GM18511 (cell line): Measurements from ENCODE around the gene RAPGEF3.
A peak's percentile ranks its signal among the peaks of the same experiment; 100 is the strongest.

Source experiments
- ATAC-seq: cut with Tn5 transposase; IDR thresholded peaks from one replicate; pipeline ENCODE4 v1.9.1; 2021; ENCODE audit warnings: mild to moderate bottlenecking, moderate library complexity; ENCODE audit not compliant: unreplicated experiment

Gene RAPGEF3

GRCh38 chr12:47762850-47763465 lies 4.3 kb upstream of the RAPGEF3 start:
- ATAC-seq = no peak

DNA sequence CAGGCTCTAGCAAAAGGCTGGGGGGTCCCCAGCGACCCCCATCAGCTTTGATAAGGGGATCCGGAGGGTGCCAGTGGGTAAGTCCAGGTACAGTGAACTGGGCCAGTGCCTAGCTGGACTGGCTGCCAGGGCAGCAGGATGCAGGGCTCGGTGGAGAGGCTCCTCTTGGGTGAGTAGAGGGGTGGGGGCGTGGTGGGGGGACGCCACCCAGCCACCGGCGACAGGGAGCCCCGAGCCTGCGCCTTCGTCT lies 171 bp downstream of the RAPGEF3 start:
- ATAC-seq = no peak

- no peak for ATAC-seq
Measured at GRCh38 chr12:47757840-47758583, 668 bp downstream of the RAPGEF3 start.

- ATAC-seq = no peak
Measured at GRCh38 chr12:47757364-47757839, 1.3 kb downstream of the RAPGEF3 start.

GRCh38 chr12:47755655-47756562 lies 2.8 kb downstream of the RAPGEF3 start:
- ATAC-seq = peak; percentile 67

DNA sequence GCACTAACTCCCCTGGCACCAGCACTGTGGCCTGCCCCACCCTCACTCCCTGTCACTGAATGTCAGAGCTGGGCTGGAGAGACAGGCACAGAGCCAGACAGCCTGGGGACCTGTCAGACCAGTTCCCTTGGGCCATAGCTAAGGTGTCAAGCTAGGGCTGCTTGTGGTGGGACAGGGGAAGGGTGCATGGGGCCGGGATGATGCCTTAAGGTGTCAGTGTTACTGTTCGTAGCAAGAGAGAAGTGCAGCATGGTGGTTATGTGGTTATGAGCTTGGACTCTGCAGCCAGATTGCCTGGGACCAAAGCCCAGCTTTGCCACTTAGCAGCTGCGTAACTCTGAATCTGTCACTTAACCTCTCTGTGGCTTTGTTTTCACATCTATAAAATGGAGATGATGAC lies 3.8 kb downstream of the RAPGEF3 start:
- peak; percentile 25 for ATAC-seq

- ATAC-seq = no peak
Measured at GRCh38 chr12:47754126-47754525, 4.6 kb downstream of the RAPGEF3 start.

DNA sequence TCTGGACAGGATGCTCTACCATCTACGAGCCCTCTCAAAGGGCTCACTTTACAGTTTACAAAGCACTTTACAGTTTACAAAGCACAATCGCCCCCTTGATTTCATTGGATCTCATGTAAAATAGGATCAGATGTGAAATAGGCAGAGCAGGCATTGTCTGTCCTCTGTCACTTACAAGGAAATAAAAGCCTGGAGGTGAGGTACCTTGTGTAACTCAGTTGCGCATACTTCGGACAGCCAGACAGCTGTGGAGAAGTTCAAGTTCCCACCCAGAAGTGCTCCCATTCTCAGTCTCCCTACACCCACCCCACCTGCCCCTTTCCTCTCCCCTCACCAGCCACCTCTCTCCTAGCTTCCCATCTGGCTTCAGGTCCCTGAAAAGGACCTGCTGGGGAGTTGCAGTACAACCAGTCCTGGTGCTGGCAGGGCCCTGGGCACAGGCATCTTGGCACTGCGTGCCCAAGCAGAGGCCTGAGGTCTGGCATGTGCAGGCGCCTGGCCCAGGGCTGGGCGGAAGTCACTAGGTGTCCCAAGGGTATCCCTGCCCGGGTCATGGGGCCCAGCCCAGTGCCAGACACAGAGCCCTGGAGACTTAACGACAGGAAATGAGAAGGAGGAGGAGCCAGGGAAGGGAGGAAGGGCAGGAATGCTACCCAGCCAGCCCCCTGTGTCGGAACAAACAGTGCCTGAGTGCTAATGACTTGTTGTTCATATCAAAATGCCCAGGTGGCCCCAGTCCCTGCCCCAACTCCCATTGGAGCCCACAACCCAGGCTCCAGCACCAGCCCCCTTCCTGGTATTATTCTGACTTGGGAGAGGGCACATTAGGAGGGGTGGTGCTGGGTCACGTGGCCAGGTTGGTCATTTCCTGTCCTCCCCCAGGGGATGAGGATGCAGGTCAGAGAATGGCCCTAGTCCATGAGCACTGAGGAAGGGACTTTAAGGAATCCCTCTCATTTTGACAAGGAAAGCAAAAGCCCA lies 5.4 kb downstream of the RAPGEF3 start:
- ATAC-seq = no peak

- ATAC-seq = no peak
Measured at GRCh38 chr12:47752552-47752951, 6.1 kb downstream of the RAPGEF3 start.

GRCh38 chr12:47752121-47752520 lies 6.6 kb downstream of the RAPGEF3 start:
- no peak for ATAC-seq

DNA sequence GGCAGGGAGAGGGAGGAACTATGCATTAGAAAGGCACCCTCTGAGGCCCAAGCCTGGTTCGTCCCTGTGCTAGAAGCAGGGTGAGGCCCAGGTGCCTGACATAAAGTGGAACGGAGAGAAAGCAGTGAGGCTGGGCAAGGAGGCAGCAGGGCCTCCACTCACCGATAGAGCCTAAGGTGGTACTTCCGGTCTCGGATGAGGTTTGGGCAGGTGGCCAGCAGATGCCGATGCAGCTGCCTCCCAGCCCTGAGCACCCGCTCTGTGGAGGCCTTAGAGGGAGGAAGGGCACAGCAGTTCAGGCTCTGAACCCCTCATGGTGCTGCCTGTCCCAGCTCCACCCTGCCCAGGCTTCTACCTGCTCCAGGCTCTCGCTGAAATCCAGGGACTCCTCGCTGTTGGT lies 7.1 kb downstream of the RAPGEF3 start:
- no peak for ATAC-seq

GRCh38 chr12:47750916-47751470 lies 7.7 kb downstream of the RAPGEF3 start:
- no peak for ATAC-seq

DNA sequence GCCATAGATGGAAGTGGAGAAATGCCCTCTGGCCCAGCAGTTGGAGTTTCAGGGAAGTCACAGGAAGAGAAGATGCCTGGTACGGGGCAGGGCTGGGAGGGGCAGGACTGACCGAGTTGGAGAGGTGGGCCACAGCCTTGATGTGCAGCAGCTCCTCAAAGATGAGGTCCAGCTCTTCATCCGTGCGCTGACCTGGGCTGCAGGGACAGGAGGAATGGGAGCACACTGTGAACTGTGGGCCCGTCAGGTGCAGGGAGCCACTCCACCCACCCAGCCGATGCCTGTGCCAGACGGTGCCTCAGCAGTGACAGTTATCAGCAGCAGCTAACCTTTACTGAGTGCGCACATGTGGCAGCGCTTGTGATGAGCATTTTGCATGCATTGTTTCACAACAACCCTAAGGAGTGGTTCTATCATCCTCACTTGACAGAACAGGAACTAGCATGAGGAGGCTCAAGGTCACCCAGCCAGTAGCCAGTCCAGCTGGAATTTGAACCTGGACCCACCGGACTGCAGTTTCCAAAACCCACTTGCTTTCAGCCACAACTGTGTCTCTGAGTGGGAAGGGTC lies 8.4 kb downstream of the RAPGEF3 start:
- ATAC-seq = no peak

- no peak for ATAC-seq
Measured at GRCh38 chr12:47748899-47749298, 9.8 kb downstream of the RAPGEF3 start.

GRCh38 chr12:47748507-47748828 lies 10.2 kb downstream of the RAPGEF3 start:
- no peak for ATAC-seq

GRCh38 chr12:47747596-47748506 lies 10.8 kb downstream of the RAPGEF3 start:
- no peak for ATAC-seq

DNA sequence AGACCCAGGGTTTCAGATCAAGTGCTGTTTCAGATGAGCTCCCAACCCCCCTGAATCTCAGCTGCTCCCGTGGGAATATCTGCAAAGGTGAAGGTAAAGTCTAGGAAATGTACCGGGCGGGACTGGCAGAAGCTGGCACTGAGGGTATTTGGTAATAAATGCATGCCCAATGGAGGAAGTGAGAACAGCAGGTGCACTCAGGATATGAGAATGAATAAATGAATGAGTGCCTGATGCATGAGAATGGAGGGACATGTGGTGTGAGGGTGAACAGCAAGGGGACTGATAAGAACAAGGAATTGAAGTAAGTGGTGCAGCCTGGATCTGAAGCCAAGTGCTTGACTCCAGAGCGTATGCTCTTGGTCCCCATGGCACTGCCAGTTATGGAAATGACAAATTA lies 11.6 kb downstream of the RAPGEF3 start:
- ATAC-seq = peak; percentile 65

DNA sequence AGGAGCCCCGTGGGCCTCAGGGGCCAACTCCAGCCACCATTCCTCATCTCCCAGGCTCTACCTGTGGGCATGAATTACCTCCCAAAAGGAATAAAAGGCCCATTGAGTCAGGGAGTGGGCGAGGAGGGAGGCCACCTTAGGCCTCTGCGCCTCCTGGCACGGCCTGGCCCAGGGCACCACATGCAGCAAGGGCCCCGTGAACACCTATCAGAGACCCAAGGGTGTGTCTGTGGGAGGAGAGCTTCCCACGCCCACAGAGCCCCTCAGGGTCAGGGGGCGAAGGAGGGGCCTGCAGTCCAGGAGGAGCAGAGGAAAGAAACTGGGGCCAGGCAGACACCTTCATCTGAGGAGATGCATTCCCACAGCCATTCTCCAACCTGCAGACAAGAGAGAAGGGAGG lies 12.2 kb downstream of the RAPGEF3 start:
- ATAC-seq = no peak

DNA sequence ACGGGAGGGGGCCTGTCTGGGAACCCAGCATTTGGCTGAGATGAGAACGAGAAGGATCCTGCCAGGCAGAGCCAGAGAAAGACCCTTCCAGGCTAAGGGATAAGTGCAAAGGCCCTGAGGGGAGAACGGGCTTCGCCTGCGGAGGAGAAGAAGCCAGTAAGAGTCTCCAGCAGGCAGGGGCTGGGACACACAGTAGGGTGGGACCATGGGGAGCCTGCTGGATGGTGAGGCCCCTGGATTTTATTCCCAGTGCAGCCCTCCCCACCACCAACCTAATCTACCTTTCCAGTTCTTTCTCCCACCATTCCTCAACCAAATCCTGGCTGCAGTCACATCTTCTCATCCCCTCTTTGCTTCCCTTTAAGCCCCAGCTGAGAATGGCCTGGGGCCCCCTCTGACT lies 12.6 kb downstream of the RAPGEF3 start:
- ATAC-seq = no peak
